HPDE6-E6E7 (cell line): ENCODE data around the gene PGBD5.
"Not testable (repeated sequence)": the region's sequence is repeated elsewhere in the genome, so short reads cannot be mapped to it uniquely, and the experiment has no call there.

Experiments used
- DNase-seq: peaks from one replicate; pipeline ENCODE4 v3.0.0; 2011; ENCODE audit warnings: missing footprints; ENCODE audit errors: extremely low spot score

The PGBD5 gene

GRCh38 chr1:230425252-230426091, 660 bp downstream of the PGBD5 start:
- DNase-seq: no peak

- DNase-seq: no peak
These were observed 1.5 kb downstream of the PGBD5 start for GRCh38 chr1:230424391-230425251.

- no peak for DNase-seq
These were observed 2.2 kb downstream of the PGBD5 start for GRCh38 chr1:230423951-230424350.

- DNase-seq: no peak
These were observed 2.9 kb downstream of the PGBD5 start for GRCh38 chr1:230423261-230423660.

GRCh38 chr1:230422221-230422981, 3.7 kb downstream of the PGBD5 start:
- no peak for DNase-seq

GRCh38 chr1:230421481-230421880, 4.7 kb downstream of the PGBD5 start:
- no peak for DNase-seq

GRCh38 chr1:230420372-230420771, 5.8 kb downstream of the PGBD5 start:
- DNase-seq: not testable (repeated sequence)

GRCh38 chr1:230416430-230416829, 9.7 kb downstream of the PGBD5 start:
- DNase-seq: no peak

- no peak for DNase-seq
These were observed 10.6 kb downstream of the PGBD5 start for GRCh38 chr1:230415405-230416132.

- no peak for DNase-seq
These were observed 11.4 kb downstream of the PGBD5 start for GRCh38 chr1:230414694-230415093.

- no peak for DNase-seq
These were observed 12.0 kb downstream of the PGBD5 start for GRCh38 chr1:230414102-230414501.

- DNase-seq: no peak
These were observed 13.1 kb downstream of the PGBD5 start for GRCh38 chr1:230413061-230413460.

GRCh38 chr1:230408971-230409370, 17.2 kb downstream of the PGBD5 start:
- DNase-seq: no peak

GRCh38 chr1:230407351-230407750, 18.8 kb downstream of the PGBD5 start:
- DNase-seq: no peak

GRCh38 chr1:230406727-230407126, 19.4 kb downstream of the PGBD5 start:
- DNase-seq: not testable (repeated sequence)

- no peak for DNase-seq
These were observed 22.7 kb downstream of the PGBD5 start for GRCh38 chr1:230403442-230403841.

GRCh38 chr1:230401763-230402294, 24.3 kb downstream of the PGBD5 start:
- DNase-seq: no peak

- DNase-seq: no peak
These were observed 25.0 kb downstream of the PGBD5 start for GRCh38 chr1:230401101-230401500.

- DNase-seq: no peak
These were observed 26.2 kb downstream of the PGBD5 start for GRCh38 chr1:230400007-230400344.

GRCh38 chr1:230399321-230400006, 26.7 kb downstream of the PGBD5 start:
- no peak for DNase-seq

- no peak for DNase-seq
These were observed 27.3 kb downstream of the PGBD5 start for GRCh38 chr1:230398856-230399255.
